Nephron progenitor cell (in vitro differentiated cells): ENCODE results near the gene STT3B.

Experiments used
- DNase-seq: peaks from one replicate; pipeline ENCODE4 v3.0.0; 2021
- H3K27ac Mint-ChIP-seq: 2 replicates; pipeline ENCODE4 v1.8.0; 2021; ENCODE audit warnings: mild to moderate bottlenecking, moderate library complexity, mixed read lengths
- H3K27me3 Mint-ChIP-seq: 2 replicates; pipeline ENCODE4 v1.8.0; 2021; ENCODE audit warnings: mild to moderate bottlenecking, low read depth, mixed read lengths; ENCODE audit not compliant: poor library complexity
- H3K36me3 Mint-ChIP-seq: 2 replicates; pipeline ENCODE4 v1.8.0; 2021; ENCODE audit warnings: low read depth, mixed read lengths
- H3K4me1 Mint-ChIP-seq: 2 replicates; pipeline ENCODE4 v1.8.0; 2021; ENCODE audit warnings: mixed read lengths
- H3K4me3 Mint-ChIP-seq: 2 replicates; pipeline ENCODE4 v1.8.0; 2021; ENCODE audit warnings: mild to moderate bottlenecking, moderate library complexity, mixed read lengths
- H3K9me3 Mint-ChIP-seq: 2 replicates; pipeline ENCODE4 v1.8.0; 2021; ENCODE audit warnings: mild to moderate bottlenecking, moderate library complexity, mixed read lengths
- CTCF ChIP-seq: fragments of 200-600 bp; sonication (generic); IDR thresholded peaks from 2 replicates; pipeline ENCODE4 v1.5.0; 2021; ENCODE audit warnings: antibody characterized with exemption

The STT3B gene

DNA sequence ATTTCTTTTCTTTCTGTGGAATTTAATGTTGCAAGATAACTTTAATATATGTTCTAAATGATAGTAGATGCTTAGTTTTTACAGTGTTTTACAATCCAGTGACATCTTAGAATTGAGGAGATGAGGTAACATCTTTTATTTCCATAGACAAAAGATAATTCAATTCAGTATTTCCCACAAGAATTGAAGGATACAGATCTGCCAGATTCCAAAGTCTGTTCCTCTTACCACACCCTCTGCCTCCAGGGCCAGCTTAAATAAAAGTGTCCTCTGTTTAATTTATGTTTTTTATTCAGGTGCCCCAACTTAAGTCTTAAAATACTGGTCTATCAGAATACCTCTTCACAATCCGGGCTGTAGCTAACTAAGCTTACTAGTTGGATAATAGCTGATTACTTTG lies 6.5 kb downstream of the STT3B start:
- H3K4me1 Mint-ChIP-seq = peaks cover 59% of the 10 kb centered on the region
- peaks cover 52% of the 10 kb centered on the region for H3K36me3 Mint-ChIP-seq
- H3K27me3 Mint-ChIP-seq = no peaks in the 10 kb centered on the region
- H3K4me3 Mint-ChIP-seq = no peak overlapping the region
- no peak for TF ChIP-seq CTCF
- H3K9me3 Mint-ChIP-seq = peaks cover 16% of the 10 kb centered on the region
- DNase-seq = no peak
- H3K27ac Mint-ChIP-seq = peak overlapping the region; percentile 49

DNA sequence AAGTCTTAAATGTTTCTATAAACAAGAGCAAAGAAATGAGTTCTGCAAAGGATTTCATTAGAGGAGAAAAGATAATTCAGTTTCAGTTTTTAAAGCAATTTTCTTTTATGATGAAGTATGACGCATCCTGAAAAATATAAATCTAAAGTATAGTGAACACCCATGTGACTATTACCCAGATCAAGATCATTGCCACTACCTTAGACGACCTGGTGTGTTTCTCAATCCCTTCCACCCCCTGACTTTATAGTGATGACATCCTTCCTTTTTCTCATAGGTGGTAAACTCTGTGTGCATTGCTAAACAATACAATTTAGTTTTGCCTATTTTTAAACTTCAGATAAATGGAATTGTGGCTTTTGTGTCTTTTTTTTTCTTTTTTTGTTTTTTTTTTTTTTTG lies 8.4 kb downstream of the STT3B start:
- DNase-seq = no peak
- H3K36me3 Mint-ChIP-seq = peaks cover 52% of the 10 kb centered on the region

DNA sequence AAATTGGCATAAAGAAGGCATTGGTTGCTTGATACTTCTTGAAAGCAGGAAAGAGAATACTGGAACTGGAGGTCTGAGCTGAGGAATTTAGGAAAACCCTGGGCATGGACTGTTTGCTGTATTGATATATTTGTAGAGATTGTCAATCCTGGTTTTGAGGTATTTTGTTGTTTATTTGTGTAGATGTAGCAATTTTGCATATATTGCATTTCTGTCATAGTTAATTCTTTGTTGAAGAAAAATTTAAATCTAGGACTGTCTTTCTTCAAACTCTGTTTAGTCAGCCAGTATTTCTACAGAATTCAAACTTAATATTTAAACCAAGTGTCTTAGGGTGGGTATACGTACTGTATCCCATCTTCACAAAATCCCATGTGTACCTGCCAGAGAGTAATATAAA lies 9.5 kb downstream of the STT3B start:
- no peak for TF ChIP-seq CTCF
- Mint-ChIP-seq H3K27me3 (no peaks in the 10 kb centered on the region), H3K4me1 (peaks cover 58% of the 10 kb centered on the region), H3K9me3 (peaks cover 16% of the 10 kb centered on the region), H3K27ac (no peak overlapping the region), H3K4me3 (no peak overlapping the region), H3K36me3 (peaks cover 56% of the 10 kb centered on the region)
- no peak for DNase-seq

More for the DNA sequence above, 8.4 kb downstream of the STT3B start:
- H3K27me3 Mint-ChIP-seq = no peaks in the 10 kb centered on the region
- TF ChIP-seq CTCF = no peak
- H3K9me3 Mint-ChIP-seq = peaks cover 16% of the 10 kb centered on the region
- no peak overlapping the region for H3K4me3 Mint-ChIP-seq
- H3K27ac Mint-ChIP-seq = no peak overlapping the region
- H3K4me1 Mint-ChIP-seq = peaks cover 64% of the 10 kb centered on the region

- Mint-ChIP-seq H3K9me3 (peaks cover 16% of the 10 kb centered on the region), H3K4me3 (no peak overlapping the region), H3K27me3 (no peaks in the 10 kb centered on the region), H3K4me1 (peaks cover 55% of the 10 kb centered on the region), H3K36me3 (peaks cover 47% of the 10 kb centered on the region), H3K27ac (no peak overlapping the region)
- no peak for TF ChIP-seq CTCF
- DNase-seq = no peak
Measured at GRCh38 chr3:31543375-31543774, 10.7 kb downstream of the STT3B start.

GRCh38 chr3:31544634-31545033 lies 11.9 kb downstream of the STT3B start:
- Mint-ChIP-seq H3K27ac (peak overlapping the region; percentile 38), H3K27me3 (no peaks in the 10 kb centered on the region), H3K9me3 (peaks cover 10% of the 10 kb centered on the region), H3K4me1 (peaks cover 43% of the 10 kb centered on the region), H3K4me3 (no peak overlapping the region), H3K36me3 (peaks cover 35% of the 10 kb centered on the region)
- no peak for DNase-seq
- no peak for TF ChIP-seq CTCF

- peaks cover 3% of the 10 kb centered on the region for H3K9me3 Mint-ChIP-seq
- no peaks in the 10 kb centered on the region for H3K27me3 Mint-ChIP-seq
- peaks cover 31% of the 10 kb centered on the region for H3K36me3 Mint-ChIP-seq
- TF ChIP-seq CTCF = no peak
- no peak for DNase-seq
- no peak overlapping the region for H3K4me3 Mint-ChIP-seq
- no peak overlapping the region for H3K27ac Mint-ChIP-seq
- H3K4me1 Mint-ChIP-seq = peaks cover 40% of the 10 kb centered on the region
Measured at GRCh38 chr3:31546162-31546561, 13.4 kb downstream of the STT3B start.
